Stimulated activated CD8-positive, alpha-beta memory T cell treated with anti-CD3 and anti-CD28 coated beads, Interleukin-7, amount 100 ng/mL, for 48 hours (primary cell): Measurements from ENCODE around the gene TCAF2.
"Not testable (repeated sequence)": the region's sequence is repeated elsewhere in the genome, so short reads cannot be mapped to it uniquely, and the experiment has no call there.

Source experiments
- DNase-seq, 2 donors: peaks; one replicate each; pipeline ENCODE4 v3.0.0-alpha.2; 2020; ENCODE audit warnings: low read depth in 1 of 2; ENCODE audit errors: extremely low read depth in 1 of 2

The TCAF2 gene

GRCh38 chr7:143620646-143621045 lies at the start of gene TCAF2:
Gene TCAF2 (plus strand): TSS chr7:143620974.
- peak; percentile 40 to 43 for DNase-seq

GRCh38 chr7:143571501-143571900 lies 49.3 kb upstream of the TCAF2 start, which contains the start of gene CTAGE15:
Gene CTAGE15 (plus strand): TSS chr7:143571801. CDS start chr7:143571818, 17 bp downstream.
- not testable (repeated sequence) for DNase-seq

- not testable (repeated sequence) for DNase-seq
Measured at GRCh38 chr7:143588183-143588582, 32.6 kb upstream of the TCAF2 start.

- DNase-seq: not testable (repeated sequence)
Measured at GRCh38 chr7:143589897-143590296, 30.9 kb upstream of the TCAF2 start.

- not testable (repeated sequence) for DNase-seq
Measured at GRCh38 chr7:143598086-143598485, 22.7 kb upstream of the TCAF2 start.

- DNase-seq: not testable (repeated sequence)
Measured at GRCh38 chr7:143603549-143603948, 17.2 kb upstream of the TCAF2 start.

GRCh38 chr7:143606088-143606487 lies 14.7 kb upstream of the TCAF2 start:
- DNase-seq: not testable (repeated sequence)

GRCh38 chr7:143615545-143615944 lies 5.2 kb upstream of the TCAF2 start:
- not testable (repeated sequence) for DNase-seq

- not testable (repeated sequence) for DNase-seq
Measured at GRCh38 chr7:143617204-143617603, 3.6 kb upstream of the TCAF2 start.

GRCh38 chr7:143620058-143620457 lies 716 bp upstream of the TCAF2 start:
- DNase-seq: not testable (repeated sequence)

- not testable (repeated sequence) for DNase-seq
Measured at GRCh38 chr7:143621175-143621574, 401 bp downstream of the TCAF2 start.

GRCh38 chr7:143622130-143622529 lies 1.4 kb downstream of the TCAF2 start:
- DNase-seq: not testable (repeated sequence)

GRCh38 chr7:143630653-143631052 lies 9.9 kb downstream of the TCAF2 start:
- DNase-seq: not testable (repeated sequence)

GRCh38 chr7:143632506-143632905 lies 11.7 kb downstream of the TCAF2 start:
- not testable (repeated sequence) for DNase-seq

GRCh38 chr7:143633013-143633618 lies 12.3 kb downstream of the TCAF2 start:
- not testable (repeated sequence) for DNase-seq

- DNase-seq: not testable (repeated sequence)
Measured at GRCh38 chr7:143635364-143636240, 14.8 kb downstream of the TCAF2 start.

- not testable (repeated sequence) for DNase-seq
Measured at GRCh38 chr7:143639372-143639771, 18.6 kb downstream of the TCAF2 start.

GRCh38 chr7:143640528-143641189 lies 19.9 kb downstream of the TCAF2 start:
- not testable (repeated sequence) for DNase-seq

- DNase-seq: not testable (repeated sequence)
Measured at GRCh38 chr7:143646598-143646997, 25.8 kb downstream of the TCAF2 start.

GRCh38 chr7:143649902-143650301 lies 29.1 kb downstream of the TCAF2 start:
- DNase-seq: not testable (repeated sequence)

- DNase-seq: not testable (repeated sequence)
Measured at GRCh38 chr7:143650447-143650846, 29.7 kb downstream of the TCAF2 start.
